HepG2 (cell line): Measurements from ENCODE around the gene DNAJC1. TPM values are rescaled to one million over a fixed set of nuclear protein-coding genes. Genes with fewer than 3 reads are reported as not detected.
"Not testable (repeated sequence)": the region's sequence is repeated elsewhere in the genome, so short reads cannot be mapped to it uniquely, and the experiment has no call there.

Source experiments
- ATAC-seq: fragments of 200-7000 bp; cut with Tn5 transposase; 3 replicates; pipeline ENCODE4 v1.9.1; 2020; ENCODE audit warnings: mild to moderate bottlenecking, moderate library complexity
- BruUV-seq: library from RNA; stranded (reverse); fragments of 400-500 nt; replicated peaks from 2 replicates; lab custom pipeline; 2021; lab: Mats Ljungman, UMichigan
- CTCF ChIA-PET: fragments of 300-600 bp; formaldehyde crosslinking; extraction: SDS; loops from one replicate; lab custom pipeline; 2021; ENCODE audit warnings: low total read pairs, inconsistent platforms, low intra/inter-chr PET ratio; lab: Yijun Ruan, JAX
- POLR2A ChIA-PET: fragments of 350-600 bp; sonication (Branson Sonifier 250); formaldehyde crosslinking; loops from one replicate; lab custom pipeline; 2020; ENCODE audit warnings: antibody characterized with exemption, inconsistent platforms; lab: Yijun Ruan, JAX
- DNase-seq: peaks from one replicate; pipeline ENCODE4 v3.0.0-alpha.2; 2015; ENCODE audit warnings: low spot score
- FAIRE-seq: peaks from 3 replicates; lab custom pipeline; 2011; peaks lifted over from hg19 to GRCh38; lab: Jason Lieb, UNC
- H2AFZ ChIP-seq: one replicate; pipeline ENCODE4 v1.6.1; 2011; ENCODE audit warnings: low read length, inconsistent platforms
- H3K27ac ChIP-seq: fragments of 300-600 bp; 3 replicates; pipeline ENCODE4 v1.8.0; 2011; ENCODE audit warnings: mixed run types, mild to moderate bottlenecking, mixed read lengths, low read length, inconsistent platforms; ENCODE audit not compliant: insufficient read depth; ENCODE audit errors: extremely low read length
- H3K27me3 ChIP-seq, 2 experiments: fragments of 200-600 bp in 1 of 2; 2 replicates in 1 of 2; 3 replicates in 1 of 2; pipeline versions ENCODE4 v1.6.0 to v1.8.0; 2011; ENCODE audit warnings: low read length in 2 of 2, mild to moderate bottlenecking in 2 of 2, moderate library complexity in 2 of 2, inconsistent platforms in 1 of 2; ENCODE audit not compliant: insufficient read depth in 2 of 2, control insufficient read depth in 1 of 2
- H3K36me3 ChIP-seq, 2 experiments: fragments of 200-600 bp in 1 of 2; replicated peaks in 1 of 2; 2 replicates in 1 of 2; 3 replicates in 1 of 2; pipeline versions ENCODE4 v1.5.1 to v1.8.0; 2011; ENCODE audit warnings: low read length in 2 of 2, inconsistent platforms in 1 of 2; ENCODE audit not compliant: insufficient read depth in 2 of 2, control insufficient read depth in 1 of 2
- H3K4me1 ChIP-seq: 2 replicates; pipeline ENCODE4 v1.5.1; 2012; ENCODE audit warnings: low read length, inconsistent platforms; ENCODE audit not compliant: insufficient read depth
- H3K4me2 ChIP-seq: 2 replicates; pipeline ENCODE4 v1.6.0; 2011; ENCODE audit warnings: low read depth, low read length, inconsistent platforms
- H3K4me3 ChIP-seq, 3 experiments: fragments of 200-600 bp in 1 of 3; sonication (generic), shearing (Covaris generic) in 1 of 3; replicated peaks in 1 of 3; 2 replicates each; pipeline ENCODE4 v1.5.1; 2011 to 2016; ENCODE audit warnings: low read length in 3 of 3, inconsistent platforms in 2 of 3, low read depth in 2 of 3, mild to moderate bottlenecking in 2 of 3, control low read depth in 1 of 3, mixed read lengths in 1 of 3; ENCODE audit not compliant: insufficient read depth in 1 of 3
- H3K79me2 ChIP-seq: one replicate; pipeline ENCODE4 v1.6.1; 2011; ENCODE audit warnings: low read length, inconsistent platforms; ENCODE audit not compliant: insufficient read depth
- H3K9ac ChIP-seq: 2 replicates; pipeline ENCODE4 v1.6.0; 2011; ENCODE audit warnings: mild to moderate bottlenecking, low read depth, low read length, inconsistent platforms; ENCODE audit not compliant: insufficient read depth
- H3K9me3 ChIP-seq: 2 replicates; pipeline ENCODE4 v1.5.1; 2012; ENCODE audit warnings: mild to moderate bottlenecking, low read length
- H4K20me1 ChIP-seq: 2 replicates; pipeline ENCODE4 v1.6.0; 2011; ENCODE audit warnings: inconsistent platforms, mild to moderate bottlenecking, low read length, moderate library complexity; ENCODE audit not compliant: insufficient read depth
- MTF1 ChIP-seq: sonication (generic); formaldehyde crosslinking; IDR thresholded peaks from 2 replicates; pipeline ENCODE4 v1.5.0; 2020; ENCODE audit warnings: missing genetic modification reagents
- MTF2 ChIP-seq: sonication (generic); formaldehyde crosslinking; IDR thresholded peaks from 2 replicates; pipeline ENCODE4 v1.5.0; 2020; ENCODE audit warnings: missing genetic modification reagents, borderline replicate concordance
- NFE2 ChIP-seq: sonication (generic); formaldehyde crosslinking; IDR thresholded peaks from 2 replicates; pipeline ENCODE4 v1.4.0; 2020; ENCODE audit warnings: missing genetic modification reagents
- SIX4 ChIP-seq: sonication (generic); formaldehyde crosslinking; IDR thresholded peaks from 2 replicates; pipeline ENCODE4 v1.4.0; 2020; ENCODE audit warnings: missing genetic modification reagents
- SMAD9 ChIP-seq: sonication (generic); formaldehyde crosslinking; IDR thresholded peaks from 2 replicates; pipeline ENCODE4 v1.5.1; 2020; ENCODE audit warnings: mild to moderate bottlenecking, missing genetic modification reagents
- SRY ChIP-seq: sonication (generic); formaldehyde crosslinking; IDR thresholded peaks from 2 replicates; pipeline ENCODE4 v1.8.0; 2022; ENCODE audit warnings: mild to moderate bottlenecking, missing genetic modification reagents
- ZNF431 ChIP-seq: sonication (generic); formaldehyde crosslinking; IDR thresholded peaks from 2 replicates; pipeline ENCODE4 v1.9.0; 2022; ENCODE audit warnings: missing genetic modification reagents, low read depth, mild to moderate bottlenecking, borderline replicate concordance
- WGBS: methylation state at CpG from one replicate; pipeline ENCODE4 v1.1.6; 2017; ENCODE audit warnings: low lambda C conversion rate; 5-methylcytosine and 5-hydroxymethylcytosine counted together
- in situ Hi-C: cut with HindIII; loops from 2 replicates; pipeline ENCODE4 v1.10.0; 2017; ENCODE audit warnings: low pct_unique_long_range_greater_than_20kb; ENCODE audit not compliant: extremely low pct_ligation_motif_present
- intact Hi-C: fragments of 100-400 bp; cut with micrococcal nuclease; formaldehyde crosslinking; loops from one replicate; pipeline ENCODE4 v1.10.0; 2022; ENCODE audit not compliant: unreplicated experiment
- polyA plus RNA-seq, 8 experiments: library from polyadenylated mRNA; depleted of rRNA in 3 of 8; stranded (reverse) in 7 of 8; unstranded in 1 of 8; fragments of >200 nt; fragmentation: Illumina TruSeq in 4 of 8; extraction: Trizol in 4 of 8; gene quantifications; 2 replicates each; pipeline versions ENCODE4 v1.2.1 to v1.2.3, GENCODE V29; 2011 to 2016; ENCODE audit warnings: low read depth in 4 of 8, missing spikeins in 1 of 8, mixed read lengths in 1 of 8; ENCODE audit not compliant: insufficient read depth in 1 of 8
- total RNA-seq, 5 experiments: library from RNA; depleted of rRNA; stranded (reverse); fragments of >200 nt; fragmentation: Illumina TruSeq; extraction: Trizol; gene quantifications; 2 replicates each; pipeline ENCODE4 v1.2.3, GENCODE V29; 2016; ENCODE audit warnings: low read depth in 1 of 5
- TF ChIP-seq, protein P1 (sequence below): sonication (generic); formaldehyde crosslinking; IDR thresholded peaks from 2 replicates; pipeline ENCODE4 v1.5.1; 2020; ENCODE audit warnings: missing genetic modification reagents, mild to moderate bottlenecking, borderline replicate concordance
- TF ChIP-seq, protein P2 (sequence below): IDR thresholded peaks from 2 replicates; pipeline ENCODE4 v1.6.1; 2016; ENCODE audit warnings: low read depth, missing genetic modification reagents, missing compliant biosample characterization
- TF ChIP-seq, protein P3 (sequence below): fragments of 450-650 bp; IDR thresholded peaks from 2 replicates; pipeline ENCODE4 v1.6.1; 2017; ENCODE audit warnings: mild to moderate bottlenecking

DNAJC1 gene
- total and polyA plus RNA-seq, 2 of the 13 experiments (the other 11 are each of a cell fraction or from before 2014, with no cell fraction given) = 9.9 to 16.6 TPM

DNA sequence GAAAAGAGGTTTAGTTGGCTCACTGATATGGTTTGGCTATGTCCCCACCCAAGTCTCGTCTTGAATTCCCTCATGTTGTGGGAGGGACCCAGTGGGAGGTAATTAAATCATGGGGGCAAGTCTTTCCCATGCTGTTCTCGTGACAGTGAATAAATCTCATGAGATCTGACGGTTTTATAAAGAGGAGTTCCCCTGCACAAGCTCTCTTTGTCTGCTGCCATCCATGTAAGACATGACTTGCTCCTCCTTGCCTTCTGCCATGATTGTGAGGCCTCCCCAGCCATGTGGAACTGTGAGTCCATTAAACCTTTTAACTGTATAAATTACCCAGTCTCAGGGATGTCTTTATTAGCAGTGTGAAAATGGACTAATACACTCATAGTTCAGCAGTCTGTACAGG, 28.7 kb upstream of the DNAJC1 start:
- not testable (repeated sequence) for H3K4me2 ChIP-seq, FAIRE-seq, H4K20me1 ChIP-seq, DNase-seq, H3K79me2 ChIP-seq, H3K9me3 ChIP-seq, H3K4me1 ChIP-seq, BruUV-seq, H3K4me3 ChIP-seq
- TF ChIP-seq ZNF431 = peak; percentile 32; the same call in 1 of the 2 replicates
- TF ChIP-seq, all 625 proteins: peak for 1; not testable (repeated sequence) for 624
- H2AFZ ChIP-seq, CTCF ChIA-PET, H3K27me3 ChIP-seq, POLR2A ChIA-PET, intact Hi-C loops, in situ Hi-C loops, H3K9ac ChIP-seq, H3K27ac ChIP-seq, ATAC-seq, H3K36me3 ChIP-seq: not testable (repeated sequence)
- 0% methylated on average over 1 of the region's 3 CpGs for WGBS

DNA sequence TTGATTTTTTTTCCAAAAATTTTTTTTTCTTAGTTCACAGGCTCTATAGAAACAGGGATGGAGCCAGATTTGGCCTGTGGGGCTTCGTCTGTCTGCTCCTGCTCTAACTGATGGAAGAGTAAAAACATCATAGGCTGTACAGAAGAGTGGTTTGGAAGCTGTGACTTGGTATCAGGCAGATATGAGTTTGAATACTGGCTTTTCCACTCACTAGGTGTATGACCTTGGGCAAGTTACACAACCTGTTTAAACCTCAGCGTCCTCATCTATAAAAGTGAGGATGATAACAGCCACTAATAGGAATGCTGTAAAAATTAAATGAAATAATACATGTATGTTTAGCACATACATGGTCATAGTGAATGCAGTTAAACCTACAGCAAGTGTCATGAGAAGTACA, 26.9 kb upstream of the DNAJC1 start:
- ATAC-seq = no peak
- FAIRE-seq = no peak
- no peak for TF ChIP-seq MTF1 (CRISPR knock-in tag)
- no peak for TF ChIP-seq SIX4 (CRISPR knock-in tag)
- no peak for TF ChIP-seq NFE2
- no peak for TF ChIP-seq MTF2 (CRISPR knock-in tag)
- TF ChIP-seq SMAD9 (CRISPR knock-in tag) = no peak
- no peak for TF ChIP-seq SRY (CRISPR knock-in tag)
- TF ChIP-seq, protein P1, sequence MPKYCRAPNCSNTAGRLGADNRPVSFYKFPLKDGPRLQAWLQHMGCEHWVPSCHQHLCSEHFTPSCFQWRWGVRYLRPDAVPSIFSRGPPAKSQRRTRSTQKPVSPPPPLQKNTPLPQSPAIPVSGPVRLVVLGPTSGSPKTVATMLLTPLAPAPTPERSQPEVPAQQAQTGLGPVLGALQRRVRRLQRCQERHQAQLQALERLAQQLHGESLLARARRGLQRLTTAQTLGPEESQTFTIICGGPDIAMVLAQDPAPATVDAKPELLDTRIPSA = no peak
- TF ChIP-seq, protein P2, sequence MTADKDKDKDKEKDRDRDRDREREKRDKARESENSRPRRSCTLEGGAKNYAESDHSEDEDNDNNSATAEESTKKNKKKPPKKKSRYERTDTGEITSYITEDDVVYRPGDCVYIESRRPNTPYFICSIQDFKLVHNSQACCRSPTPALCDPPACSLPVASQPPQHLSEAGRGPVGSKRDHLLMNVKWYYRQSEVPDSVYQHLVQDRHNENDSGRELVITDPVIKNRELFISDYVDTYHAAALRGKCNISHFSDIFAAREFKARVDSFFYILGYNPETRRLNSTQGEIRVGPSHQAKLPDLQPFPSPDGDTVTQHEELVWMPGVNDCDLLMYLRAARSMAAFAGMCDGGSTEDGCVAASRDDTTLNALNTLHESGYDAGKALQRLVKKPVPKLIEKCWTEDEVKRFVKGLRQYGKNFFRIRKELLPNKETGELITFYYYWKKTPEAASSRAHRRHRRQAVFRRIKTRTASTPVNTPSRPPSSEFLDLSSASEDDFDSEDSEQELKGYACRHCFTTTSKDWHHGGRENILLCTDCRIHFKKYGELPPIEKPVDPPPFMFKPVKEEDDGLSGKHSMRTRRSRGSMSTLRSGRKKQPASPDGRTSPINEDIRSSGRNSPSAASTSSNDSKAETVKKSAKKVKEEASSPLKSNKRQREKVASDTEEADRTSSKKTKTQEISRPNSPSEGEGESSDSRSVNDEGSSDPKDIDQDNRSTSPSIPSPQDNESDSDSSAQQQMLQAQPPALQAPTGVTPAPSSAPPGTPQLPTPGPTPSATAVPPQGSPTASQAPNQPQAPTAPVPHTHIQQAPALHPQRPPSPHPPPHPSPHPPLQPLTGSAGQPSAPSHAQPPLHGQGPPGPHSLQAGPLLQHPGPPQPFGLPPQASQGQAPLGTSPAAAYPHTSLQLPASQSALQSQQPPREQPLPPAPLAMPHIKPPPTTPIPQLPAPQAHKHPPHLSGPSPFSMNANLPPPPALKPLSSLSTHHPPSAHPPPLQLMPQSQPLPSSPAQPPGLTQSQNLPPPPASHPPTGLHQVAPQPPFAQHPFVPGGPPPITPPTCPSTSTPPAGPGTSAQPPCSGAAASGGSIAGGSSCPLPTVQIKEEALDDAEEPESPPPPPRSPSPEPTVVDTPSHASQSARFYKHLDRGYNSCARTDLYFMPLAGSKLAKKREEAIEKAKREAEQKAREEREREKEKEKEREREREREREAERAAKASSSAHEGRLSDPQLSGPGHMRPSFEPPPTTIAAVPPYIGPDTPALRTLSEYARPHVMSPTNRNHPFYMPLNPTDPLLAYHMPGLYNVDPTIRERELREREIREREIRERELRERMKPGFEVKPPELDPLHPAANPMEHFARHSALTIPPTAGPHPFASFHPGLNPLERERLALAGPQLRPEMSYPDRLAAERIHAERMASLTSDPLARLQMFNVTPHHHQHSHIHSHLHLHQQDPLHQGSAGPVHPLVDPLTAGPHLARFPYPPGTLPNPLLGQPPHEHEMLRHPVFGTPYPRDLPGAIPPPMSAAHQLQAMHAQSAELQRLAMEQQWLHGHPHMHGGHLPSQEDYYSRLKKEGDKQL (CRISPR knock-in tag) = no peak
- TF ChIP-seq, protein P3, sequence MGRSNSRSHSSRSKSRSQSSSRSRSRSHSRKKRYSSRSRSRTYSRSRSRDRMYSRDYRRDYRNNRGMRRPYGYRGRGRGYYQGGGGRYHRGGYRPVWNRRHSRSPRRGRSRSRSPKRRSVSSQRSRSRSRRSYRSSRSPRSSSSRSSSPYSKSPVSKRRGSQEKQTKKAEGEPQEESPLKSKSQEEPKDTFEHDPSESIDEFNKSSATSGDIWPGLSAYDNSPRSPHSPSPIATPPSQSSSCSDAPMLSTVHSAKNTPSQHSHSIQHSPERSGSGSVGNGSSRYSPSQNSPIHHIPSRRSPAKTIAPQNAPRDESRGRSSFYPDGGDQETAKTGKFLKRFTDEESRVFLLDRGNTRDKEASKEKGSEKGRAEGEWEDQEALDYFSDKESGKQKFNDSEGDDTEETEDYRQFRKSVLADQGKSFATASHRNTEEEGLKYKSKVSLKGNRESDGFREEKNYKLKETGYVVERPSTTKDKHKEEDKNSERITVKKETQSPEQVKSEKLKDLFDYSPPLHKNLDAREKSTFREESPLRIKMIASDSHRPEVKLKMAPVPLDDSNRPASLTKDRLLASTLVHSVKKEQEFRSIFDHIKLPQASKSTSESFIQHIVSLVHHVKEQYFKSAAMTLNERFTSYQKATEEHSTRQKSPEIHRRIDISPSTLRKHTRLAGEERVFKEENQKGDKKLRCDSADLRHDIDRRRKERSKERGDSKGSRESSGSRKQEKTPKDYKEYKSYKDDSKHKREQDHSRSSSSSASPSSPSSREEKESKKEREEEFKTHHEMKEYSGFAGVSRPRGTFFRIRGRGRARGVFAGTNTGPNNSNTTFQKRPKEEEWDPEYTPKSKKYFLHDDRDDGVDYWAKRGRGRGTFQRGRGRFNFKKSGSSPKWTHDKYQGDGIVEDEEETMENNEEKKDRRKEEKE = no peak

More for the DNA sequence above, 26.9 kb upstream of the DNAJC1 start:
- ChIA-PET POLR2A (no interaction called here), CTCF (no interaction called here)
- Histone ChIP-seq H3K27me3 (no peaks in the 10 kb centered on the region), H3K4me3 (no peak overlapping the region), H2AFZ (no peak overlapping the region), H3K4me1 (no peaks in the 10 kb centered on the region), H3K9me3 (no peaks in the 10 kb centered on the region), H3K27ac (no peak overlapping the region), H3K79me2 (no peaks in the 10 kb centered on the region), H3K9ac (no peak overlapping the region), H4K20me1 (no peaks in the 10 kb centered on the region), H3K36me3 (no peaks in the 10 kb centered on the region), H3K4me2 (no peak overlapping the region)
- intact Hi-C loops (no loop called here), in situ Hi-C loops (no loop called here)
- no TSS peak for BruUV-seq
- 2% methylated on average over 2 of the region's 2 CpGs for WGBS
- DNase-seq = no peak
